MCF 10A (cell line): Measurements from ENCODE around the gene CITED4. TPM values are rescaled to one million over a fixed set of nuclear protein-coding genes. Genes with fewer than 3 reads are reported as not detected.

Experiments used
- BruUV-seq: library from RNA; stranded (reverse); fragments of 400-500 nt; replicated peaks from 2 replicates; lab custom pipeline; 2021; lab: Mats Ljungman, UMichigan
- CTCF ChIA-PET: fragments of 300-600 bp; sonication (Branson Sonifier 250); formaldehyde crosslinking; extraction: SDS; loops from one replicate; lab custom pipeline; 2021; ENCODE audit warnings: antibody characterized with exemption, inconsistent platforms; lab: Yijun Ruan, JAX
- POLR2A ChIA-PET: fragments of 300-600, 350-650 bp; sonication (Branson Sonifier 250); formaldehyde crosslinking; extraction: SDS; loops from one replicate; lab custom pipeline; 2020; ENCODE audit warnings: antibody characterized with exemption, inconsistent platforms; lab: Yijun Ruan, JAX
- DNase-seq: peaks from one replicate; pipeline ENCODE4 v3.0.0-alpha.2; 2018; ENCODE audit not compliant: unreplicated experiment
- H3K27ac Mint-ChIP-seq: one replicate; pipeline ENCODE4 v1.8.0; 2022; ENCODE audit warnings: mild to moderate bottlenecking, low read depth, mixed read lengths; ENCODE audit not compliant: unreplicated experiment
- H3K27me3 Mint-ChIP-seq: one replicate; pipeline ENCODE4 v1.8.0; 2022; ENCODE audit warnings: mixed read lengths; ENCODE audit not compliant: insufficient read depth, unreplicated experiment
- H3K36me3 Mint-ChIP-seq: one replicate; pipeline ENCODE4 v1.8.0; 2022; ENCODE audit warnings: mild to moderate bottlenecking, moderate library complexity, mixed read lengths; ENCODE audit not compliant: insufficient read depth, unreplicated experiment
- H3K4me1 Mint-ChIP-seq: one replicate; pipeline ENCODE4 v1.8.0; 2022; ENCODE audit warnings: mixed read lengths; ENCODE audit not compliant: insufficient read depth, unreplicated experiment
- H3K4me3 Mint-ChIP-seq: one replicate; pipeline ENCODE4 v1.8.0; 2022; ENCODE audit warnings: mild to moderate bottlenecking, moderate library complexity, mixed read lengths; ENCODE audit not compliant: unreplicated experiment
- H3K9me3 Mint-ChIP-seq: one replicate; pipeline ENCODE4 v1.8.0; 2022; ENCODE audit warnings: mixed read lengths; ENCODE audit not compliant: unreplicated experiment
- intact Hi-C: fragments of 100-400 bp; cut with micrococcal nuclease; formaldehyde crosslinking; loops from 2 replicates; pipeline ENCODE4 v1.14.1; 2022
- total RNA-seq: library from RNA; stranded (reverse); gene quantifications from 2 replicates; pipeline ENCODE4 v1.2.3, GENCODE V29; 2022
- TF ChIP-seq, protein P1 (sequence below): fragments of 200-600 bp; IDR thresholded peaks from one replicate; pipeline ENCODE4 v1.8.0; 2022; ENCODE audit warnings: antibody characterized with exemption, mild to moderate bottlenecking; ENCODE audit not compliant: unreplicated experiment

CITED4 gene
- total RNA-seq, 1 experiment from 2014 or later = 43.5 TPM

DNA sequence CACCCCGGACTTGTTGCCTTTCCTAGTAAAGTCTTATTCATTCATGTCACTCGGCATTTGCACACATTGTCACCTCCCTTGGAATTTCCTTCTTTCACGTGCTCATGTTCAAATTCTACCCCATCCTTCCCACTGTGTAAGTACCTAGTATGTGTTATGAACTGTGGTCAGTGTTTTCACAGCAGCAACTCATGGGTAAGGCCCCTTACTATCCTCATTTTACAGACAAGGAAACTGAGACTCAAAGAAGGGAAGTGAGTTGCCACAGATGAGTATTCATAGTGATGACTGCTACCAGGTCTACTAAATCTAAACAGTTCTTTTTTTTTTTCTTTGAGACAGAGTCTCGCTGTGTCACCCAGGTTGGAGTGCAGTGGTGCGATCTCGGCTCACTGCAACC is 10.5 kb downstream of the CITED4 start:
- Mint-ChIP-seq H3K4me1 (peaks cover 6% of the 10 kb centered on the region), H3K27ac (no peak overlapping the region), H3K9me3 (no peaks in the 10 kb centered on the region), H3K36me3 (no peaks in the 10 kb centered on the region), H3K4me3 (no peak overlapping the region), H3K27me3 (no peaks in the 10 kb centered on the region)
- TF ChIP-seq, protein P1, sequence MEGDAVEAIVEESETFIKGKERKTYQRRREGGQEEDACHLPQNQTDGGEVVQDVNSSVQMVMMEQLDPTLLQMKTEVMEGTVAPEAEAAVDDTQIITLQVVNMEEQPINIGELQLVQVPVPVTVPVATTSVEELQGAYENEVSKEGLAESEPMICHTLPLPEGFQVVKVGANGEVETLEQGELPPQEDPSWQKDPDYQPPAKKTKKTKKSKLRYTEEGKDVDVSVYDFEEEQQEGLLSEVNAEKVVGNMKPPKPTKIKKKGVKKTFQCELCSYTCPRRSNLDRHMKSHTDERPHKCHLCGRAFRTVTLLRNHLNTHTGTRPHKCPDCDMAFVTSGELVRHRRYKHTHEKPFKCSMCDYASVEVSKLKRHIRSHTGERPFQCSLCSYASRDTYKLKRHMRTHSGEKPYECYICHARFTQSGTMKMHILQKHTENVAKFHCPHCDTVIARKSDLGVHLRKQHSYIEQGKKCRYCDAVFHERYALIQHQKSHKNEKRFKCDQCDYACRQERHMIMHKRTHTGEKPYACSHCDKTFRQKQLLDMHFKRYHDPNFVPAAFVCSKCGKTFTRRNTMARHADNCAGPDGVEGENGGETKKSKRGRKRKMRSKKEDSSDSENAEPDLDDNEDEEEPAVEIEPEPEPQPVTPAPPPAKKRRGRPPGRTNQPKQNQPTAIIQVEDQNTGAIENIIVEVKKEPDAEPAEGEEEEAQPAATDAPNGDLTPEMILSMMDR = no peak
- BruUV-seq = no TSS peak
- intact Hi-C loops = loop anchor here (2.0 kb wide), 1 partner anchor 77 kb away; no protein-coding TSS in a partner anchor
- ChIA-PET POLR2A (interaction anchor here (3.1 kb wide), 1 partner anchor 10 kb away, joined by 12 read pairs; the partner anchor contains the start of gene CITED4), CTCF (interaction anchor here (0.6 to 19.7 kb wide), 5 partner anchors 8 to 239 kb away, joined by 3 to 609 read pairs (median 9); no protein-coding TSS in a partner anchor)
- DNase-seq = no peak

DNA sequence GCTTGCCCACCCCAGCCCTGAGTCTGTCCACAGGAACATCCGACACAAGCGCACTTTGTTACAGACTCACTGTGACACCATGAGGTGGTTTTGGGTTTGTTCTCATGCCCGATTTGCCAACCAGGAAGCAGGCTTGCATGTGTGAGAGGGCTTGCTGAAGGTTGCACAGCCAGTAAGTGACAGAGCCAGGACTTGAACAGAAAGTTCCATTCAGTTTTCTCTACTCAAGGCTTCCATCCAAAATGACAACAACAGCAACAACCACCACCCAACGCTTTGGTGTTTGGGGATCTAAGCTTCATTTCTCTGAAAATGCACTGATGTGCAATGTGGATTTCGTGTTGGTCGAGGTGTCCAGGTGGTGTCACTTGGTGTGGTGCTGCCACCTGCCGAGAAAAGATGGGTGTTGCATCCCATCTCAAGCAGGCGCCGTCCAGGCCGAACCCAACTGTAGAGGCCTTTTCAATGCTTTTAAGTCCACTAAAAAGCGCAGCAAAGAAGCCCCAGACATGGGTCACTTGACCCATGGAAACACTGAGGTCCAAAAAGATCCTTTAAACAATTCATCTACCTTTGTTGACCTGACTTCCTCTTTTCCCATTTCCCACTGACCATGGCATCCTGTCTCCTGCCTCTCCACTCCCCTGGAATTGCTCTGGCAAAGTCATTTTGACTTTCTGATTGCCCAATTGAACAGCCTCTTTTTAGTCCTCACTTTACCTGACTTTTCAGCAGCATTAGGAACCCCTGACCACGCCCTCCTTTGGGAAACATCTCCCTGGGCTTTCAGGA is 12.2 kb downstream of the CITED4 start:
- POLR2A ChIA-PET = interaction anchor here (0.9 to 3.1 kb wide), 5 partner anchors 12 to 110 kb away, joined by 3 to 12 read pairs (median 5); partner anchors contain the start of gene CITED4
- Mint-ChIP-seq H3K27me3 (no peaks in the 10 kb centered on the region), H3K4me3 (no peak overlapping the region), H3K36me3 (no peaks in the 10 kb centered on the region), H3K27ac (no peak overlapping the region), H3K9me3 (no peaks in the 10 kb centered on the region), H3K4me1 (peaks cover 6% of the 10 kb centered on the region)
- no TSS peak for BruUV-seq
- intact Hi-C loops = loop anchor here (1.0 to 2.0 kb wide), 3 partner anchors 75 to 258 kb away; no protein-coding TSS in a partner anchor
- TF ChIP-seq, protein P1 = peak; percentile 84
- peak; percentile 75 for DNase-seq
- CTCF ChIA-PET = interaction anchor here (0.5 to 19.7 kb wide), 22 partner anchors 10 to 629 kb away, joined by 3 to 609 read pairs (median 4); no protein-coding TSS in a partner anchor

DNA sequence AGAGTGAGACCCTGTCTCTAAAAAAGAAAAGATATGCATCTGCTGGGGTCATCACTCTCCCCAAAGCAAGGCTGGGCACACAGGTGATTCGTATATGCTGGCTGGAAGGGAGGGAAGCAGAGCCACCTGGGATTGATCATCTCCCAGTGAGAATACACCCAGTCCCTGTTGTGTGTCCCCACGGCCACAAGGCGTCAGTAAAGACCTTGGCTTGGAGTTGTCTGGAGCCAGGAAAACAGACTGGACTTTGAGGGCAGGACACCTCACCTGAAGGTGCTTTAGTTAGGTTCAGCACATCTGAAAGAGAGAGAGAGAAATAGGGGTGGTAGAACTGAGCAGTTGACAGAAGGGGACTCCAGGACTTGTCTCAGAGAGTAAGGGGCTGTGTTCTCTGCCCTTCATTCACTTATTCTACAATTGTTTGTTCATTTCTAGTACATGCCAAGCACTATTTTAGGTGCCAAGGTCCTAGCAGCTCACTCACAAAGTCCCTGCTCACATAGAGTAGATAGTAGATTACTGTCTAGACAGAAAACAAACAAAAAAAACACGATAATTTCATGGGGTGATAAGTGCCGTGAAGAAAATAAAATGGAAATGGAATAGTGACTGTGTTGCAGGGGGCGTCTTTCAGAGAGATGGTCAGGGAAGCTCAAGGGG is 13.5 kb downstream of the CITED4 start:
- TF ChIP-seq, protein P1 = peak; percentile 93
- ChIA-PET POLR2A (interaction anchor here (0.6 to 3.1 kb wide), 5 partner anchors 13 to 444 kb away, joined by 3 to 12 read pairs (median 5); partner anchors contain the start of gene CITED4), CTCF (interaction anchor here (0.5 to 19.7 kb wide), 34 partner anchors 11 to 1173 kb away, joined by 3 to 609 read pairs (median 4); no protein-coding TSS in a partner anchor)
- H3K36me3 Mint-ChIP-seq = no peaks in the 10 kb centered on the region
- H3K9me3 Mint-ChIP-seq = no peaks in the 10 kb centered on the region
- H3K4me1 Mint-ChIP-seq = peaks cover 6% of the 10 kb centered on the region
- intact Hi-C loops = loop anchor here (1.0 kb wide), 2 partner anchors 104 to 155 kb away; no protein-coding TSS in a partner anchor
- no TSS peak for BruUV-seq
- DNase-seq = peak; percentile 86
- no peaks in the 10 kb centered on the region for H3K27me3 Mint-ChIP-seq
- no peak overlapping the region for H3K27ac Mint-ChIP-seq
- H3K4me3 Mint-ChIP-seq = no peak overlapping the region
